ENCODE measurements around the gene PDCD1. TPM values are rescaled to one million over a fixed set of nuclear protein-coding genes. Genes with fewer than 3 reads are reported as not detected.
"Not testable (repeated sequence)": the region's sequence is repeated elsewhere in the genome, so short reads cannot be mapped to it uniquely, and the experiment has no call there.

The PDCD1 gene
- total RNA-seq (2014; rRNA removed; shearing (Covaris generic); ENCODE audit: low replicate concordance), result not detected in 2 replicates

- no peaks in the 10 kb centered on the region for H3K9me3 ChIP-seq
- no peaks in the 10 kb centered on the region for H3K36me3 ChIP-seq
- DNase-seq, result no peak
- no peaks in the 10 kb centered on the region for H3K27me3 ChIP-seq
- H3K4me3 ChIP-seq, result no peak within 1 kb of the TSS
These were observed at the start of gene PDCD1 for GRCh38 chr2:241858206-241859016. Gene PDCD1, minus strand, starts transcription at chr2:241858894. Its CDS starts 56 bp downstream, at chr2:241858838.

GRCh38 chr2:241907831-241908230 lies 49.1 kb upstream of the PDCD1 start:
- not testable (repeated sequence) for H3K9me3 ChIP-seq, H3K36me3 ChIP-seq, H3K4me3 ChIP-seq, DNase-seq, H3K27me3 ChIP-seq

GRCh38 chr2:241906826-241907570 lies 48.3 kb upstream of the PDCD1 start:
- Histone ChIP-seq H3K9me3 (no peaks in the 10 kb centered on the region), H3K27me3 (no peaks in the 10 kb centered on the region), H3K36me3 (no peaks in the 10 kb centered on the region), H3K4me3 (no peak overlapping the region)
- DNase-seq, result no peak

GRCh38 chr2:241906378-241906770 lies 47.7 kb upstream of the PDCD1 start:
- H3K27me3 ChIP-seq, H3K4me3 ChIP-seq, H3K36me3 ChIP-seq, H3K9me3 ChIP-seq, DNase-seq: not testable (repeated sequence)

- no peak overlapping the region for H3K4me3 ChIP-seq
- H3K36me3 ChIP-seq, result no peaks in the 10 kb centered on the region
- DNase-seq, result no peak
- no peaks in the 10 kb centered on the region for H3K27me3 ChIP-seq
- H3K9me3 ChIP-seq, result no peaks in the 10 kb centered on the region
These were observed 47.2 kb upstream of the PDCD1 start for GRCh38 chr2:241905716-241906377.

- Histone ChIP-seq H3K36me3 (no peaks in the 10 kb centered on the region), H3K9me3 (no peaks in the 10 kb centered on the region), H3K4me3 (no peak overlapping the region), H3K27me3 (no peaks in the 10 kb centered on the region)
- DNase-seq, result no peak
These were observed 46.4 kb upstream of the PDCD1 start for GRCh38 chr2:241904791-241905710.

- no peaks in the 10 kb centered on the region for H3K9me3 ChIP-seq
- no peaks in the 10 kb centered on the region for H3K36me3 ChIP-seq
- H3K27me3 ChIP-seq, result no peaks in the 10 kb centered on the region
- DNase-seq, result no peak
- no peak overlapping the region for H3K4me3 ChIP-seq
These were observed 45.5 kb upstream of the PDCD1 start for GRCh38 chr2:241904011-241904718.

- Histone ChIP-seq H3K27me3 (no peaks in the 10 kb centered on the region), H3K4me3 (no peak overlapping the region), H3K9me3 (no peaks in the 10 kb centered on the region), H3K36me3 (no peaks in the 10 kb centered on the region)
- no peak for DNase-seq
These were observed 44.7 kb upstream of the PDCD1 start for GRCh38 chr2:241903121-241904010.

GRCh38 chr2:241902357-241902991 lies 43.8 kb upstream of the PDCD1 start:
- Histone ChIP-seq H3K9me3 (no peaks in the 10 kb centered on the region), H3K36me3 (no peaks in the 10 kb centered on the region), H3K4me3 (no peak overlapping the region), H3K27me3 (no peaks in the 10 kb centered on the region)
- DNase-seq, result no peak

- H3K4me3 ChIP-seq, result no peak overlapping the region
- no peak for DNase-seq
These were observed 43.0 kb upstream of the PDCD1 start for GRCh38 chr2:241901500-241902351.

GRCh38 chr2:241901018-241901380 lies 42.3 kb upstream of the PDCD1 start:
- no peak for DNase-seq
- Histone ChIP-seq H3K36me3 (no peaks in the 10 kb centered on the region), H3K9me3 (no peaks in the 10 kb centered on the region), H3K4me3 (no peak overlapping the region), H3K27me3 (no peaks in the 10 kb centered on the region)

More at GRCh38 chr2:241901500-241902351, 43.0 kb upstream of the PDCD1 start:
- Histone ChIP-seq H3K9me3 (no peaks in the 10 kb centered on the region), H3K27me3 (no peaks in the 10 kb centered on the region), H3K36me3 (no peaks in the 10 kb centered on the region)

- Histone ChIP-seq H3K9me3 (no peaks in the 10 kb centered on the region), H3K36me3 (no peaks in the 10 kb centered on the region), H3K27me3 (no peaks in the 10 kb centered on the region), H3K4me3 (no peak overlapping the region)
- DNase-seq, result no peak
These were observed 41.7 kb upstream of the PDCD1 start for GRCh38 chr2:241900251-241901017.
